ENCODE results near the gene RCAN2. TPM values are rescaled to one million over a fixed set of nuclear protein-coding genes. Genes with fewer than 3 reads are reported as not detected.
A peak's percentile ranks its signal among the peaks of the same experiment; 100 is the strongest.

RCAN2 gene
- total RNA-seq, 1 experiment from 2014 or later: not detected

GRCh38 chr6:46320505-46320904 is 170.7 kb downstream of the RCAN2 start:
- in situ Hi-C loops (cut with HindIII; ENCODE audit: low sequenced_read_pairs): no loop called here
- no peak for DNase-seq (ENCODE audit: low spot score)

- in situ Hi-C loops (cut with HindIII; ENCODE audit: low sequenced_read_pairs): no loop called here
- DNase-seq (ENCODE audit: low spot score): no peak
Observed at GRCh38 chr6:46315589-46315988, 175.7 kb downstream of the RCAN2 start.

GRCh38 chr6:46312654-46313053 is 178.6 kb downstream of the RCAN2 start:
- DNase-seq (ENCODE audit: low spot score): no peak

GRCh38 chr6:46310196-46310595 is 181.1 kb downstream of the RCAN2 start:
- in situ Hi-C loops (cut with HindIII; ENCODE audit: low sequenced_read_pairs): no loop called here
- no peak for DNase-seq (ENCODE audit: low spot score)

More at GRCh38 chr6:46312654-46313053, 178.6 kb downstream of the RCAN2 start:
- in situ Hi-C loops (cut with HindIII; ENCODE audit: low sequenced_read_pairs): no loop called here

GRCh38 chr6:46306431-46306830 is 184.8 kb downstream of the RCAN2 start:
- no peak for DNase-seq (ENCODE audit: low spot score)
- in situ Hi-C loops (cut with HindIII; ENCODE audit: low sequenced_read_pairs): no loop called here

DNA sequence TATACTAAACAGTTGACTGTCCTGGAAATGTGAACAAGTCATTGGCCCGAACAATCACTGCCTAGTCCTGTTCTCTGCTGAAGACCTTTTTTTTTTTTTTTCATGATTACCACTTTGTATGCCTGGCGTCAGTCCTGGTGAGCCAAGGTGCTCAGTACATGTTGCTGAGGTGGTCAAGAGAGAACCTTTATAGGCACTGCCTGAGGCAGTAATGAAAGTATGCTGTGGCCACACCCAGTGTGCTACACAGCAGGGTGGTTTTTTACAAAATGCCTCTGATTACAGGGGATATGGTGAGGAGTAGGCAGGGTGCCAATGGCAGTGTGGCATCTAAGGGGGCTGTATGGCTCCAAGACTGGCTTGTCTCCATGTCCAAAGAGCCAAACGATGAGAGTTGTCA is 185.4 kb downstream of the RCAN2 start:
- no peak for DNase-seq (ENCODE audit: low spot score)
- in situ Hi-C loops (cut with HindIII; ENCODE audit: low sequenced_read_pairs): no loop called here

- in situ Hi-C loops (cut with HindIII; ENCODE audit: low sequenced_read_pairs): no loop called here
- no peak for DNase-seq (ENCODE audit: low spot score)
Observed at GRCh38 chr6:46305236-46305635, 186.0 kb downstream of the RCAN2 start.

GRCh38 chr6:46302816-46303215 is 188.4 kb downstream of the RCAN2 start:
- in situ Hi-C loops (cut with HindIII; ENCODE audit: low sequenced_read_pairs): no loop called here
- no peak for DNase-seq (ENCODE audit: low spot score)

DNA sequence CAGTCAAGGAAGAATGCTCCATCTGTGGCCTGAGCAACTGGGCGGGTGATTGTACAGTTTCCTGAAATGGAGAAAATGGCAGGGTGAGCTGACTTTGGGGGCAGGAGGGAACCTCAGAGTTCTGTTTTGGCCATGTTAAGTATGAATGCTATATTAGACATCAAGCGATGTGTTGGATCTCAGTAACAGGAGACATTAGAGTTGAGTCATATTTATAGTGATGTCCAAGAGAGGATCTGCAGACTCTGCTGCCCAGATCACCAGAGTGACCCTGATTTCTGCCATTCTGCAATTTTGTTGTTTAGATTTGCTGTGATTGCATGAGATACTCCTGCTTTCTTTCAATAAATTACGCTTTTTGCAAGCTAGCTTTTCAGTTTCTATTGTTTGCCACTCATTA is 189.1 kb downstream of the RCAN2 start:
- no peak for DNase-seq (ENCODE audit: low spot score)
- in situ Hi-C loops (cut with HindIII; ENCODE audit: low sequenced_read_pairs): no loop called here

GRCh38 chr6:46299253-46299652 is 192.0 kb downstream of the RCAN2 start:
- in situ Hi-C loops (cut with HindIII; ENCODE audit: low sequenced_read_pairs): no loop called here
- no peak for DNase-seq (ENCODE audit: low spot score)

GRCh38 chr6:46296586-46296985 is 194.7 kb downstream of the RCAN2 start:
- in situ Hi-C loops (cut with HindIII; ENCODE audit: low sequenced_read_pairs): no loop called here
- no peak for DNase-seq (ENCODE audit: low spot score)

DNA sequence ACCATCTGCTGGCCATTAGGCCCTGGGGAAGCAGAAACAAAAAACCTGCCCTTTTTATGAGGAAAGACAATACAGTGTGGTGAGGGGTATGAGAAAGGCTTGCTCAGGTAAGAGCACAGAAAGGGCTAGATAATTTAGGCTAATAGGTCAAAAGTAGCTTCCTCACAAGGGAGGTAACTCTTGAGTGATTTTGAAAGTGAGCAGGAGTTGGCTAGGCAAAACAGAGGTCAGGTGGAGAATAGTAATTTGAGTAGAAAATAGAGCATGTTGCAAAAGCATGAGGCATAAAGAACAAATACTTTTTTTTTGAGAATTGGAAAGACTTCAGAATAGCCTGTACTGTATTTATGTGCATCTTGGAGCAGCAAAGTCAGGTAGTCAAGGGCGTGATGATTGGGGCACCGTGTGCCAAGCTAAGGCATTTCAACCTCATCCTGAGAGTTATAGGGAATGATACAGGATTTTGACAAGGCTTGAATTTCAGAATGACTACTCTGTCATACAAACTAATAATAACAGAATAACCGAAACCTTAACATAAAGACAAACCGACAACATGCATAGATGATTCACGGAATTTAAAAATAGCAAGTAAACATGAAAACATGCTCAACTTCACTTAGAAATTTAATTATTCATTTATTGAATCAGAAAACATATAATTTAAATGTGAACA is 197.5 kb downstream of the RCAN2 start:
- no peak for DNase-seq (ENCODE audit: low spot score)
- in situ Hi-C loops (cut with HindIII; ENCODE audit: low sequenced_read_pairs): no loop called here

GRCh38 chr6:46291880-46292279 is 199.4 kb downstream of the RCAN2 start:
- DNase-seq (ENCODE audit: low spot score): no peak
- in situ Hi-C loops (cut with HindIII; ENCODE audit: low sequenced_read_pairs): no loop called here

DNA sequence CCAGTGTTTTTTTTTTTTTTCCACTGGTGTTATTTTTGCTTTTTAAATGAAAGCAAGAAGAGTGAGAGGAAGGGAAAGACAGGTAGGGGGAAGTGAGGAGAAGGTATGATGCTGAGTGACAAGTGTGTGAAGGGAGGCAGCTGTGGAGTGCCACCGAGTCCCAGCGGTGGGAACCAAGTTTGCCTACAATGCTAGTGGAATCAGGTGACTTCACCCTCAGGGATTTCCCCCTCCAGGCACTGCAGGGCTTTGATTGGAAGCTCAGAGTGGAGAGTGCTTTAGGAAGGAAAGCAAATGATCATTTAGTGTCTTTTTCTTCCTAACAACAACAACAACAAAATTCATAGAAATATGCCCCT is 200.0 kb downstream of the RCAN2 start:
- in situ Hi-C loops (cut with HindIII; ENCODE audit: low sequenced_read_pairs): no loop called here
- no peak for DNase-seq (ENCODE audit: low spot score)

GRCh38 chr6:46290421-46291274 is 200.6 kb downstream of the RCAN2 start:
- in situ Hi-C loops (cut with HindIII; ENCODE audit: low sequenced_read_pairs): no loop called here
- DNase-seq (ENCODE audit: low spot score): no peak

DNA sequence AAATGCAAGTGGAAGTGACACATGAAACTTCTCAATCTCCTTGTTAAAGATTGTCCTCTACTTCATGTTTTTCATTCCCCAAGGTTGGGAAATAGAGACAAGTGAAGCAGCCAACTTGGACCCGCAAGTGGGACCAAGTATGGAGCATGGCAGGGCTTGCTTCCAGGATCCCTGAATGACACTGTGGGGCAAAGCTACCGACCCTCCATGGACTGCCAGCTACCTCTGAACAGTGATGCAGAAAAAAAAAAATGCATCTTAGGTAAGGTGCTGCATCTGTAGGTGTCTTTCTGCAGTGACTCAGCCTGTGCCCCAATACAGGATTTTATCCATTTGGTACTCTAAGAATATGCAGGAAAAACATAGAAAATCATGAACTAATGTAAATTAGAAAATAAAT is 201.4 kb downstream of the RCAN2 start:
- no peak for DNase-seq (ENCODE audit: low spot score)
- in situ Hi-C loops (cut with HindIII; ENCODE audit: low sequenced_read_pairs): no loop called here

DNA sequence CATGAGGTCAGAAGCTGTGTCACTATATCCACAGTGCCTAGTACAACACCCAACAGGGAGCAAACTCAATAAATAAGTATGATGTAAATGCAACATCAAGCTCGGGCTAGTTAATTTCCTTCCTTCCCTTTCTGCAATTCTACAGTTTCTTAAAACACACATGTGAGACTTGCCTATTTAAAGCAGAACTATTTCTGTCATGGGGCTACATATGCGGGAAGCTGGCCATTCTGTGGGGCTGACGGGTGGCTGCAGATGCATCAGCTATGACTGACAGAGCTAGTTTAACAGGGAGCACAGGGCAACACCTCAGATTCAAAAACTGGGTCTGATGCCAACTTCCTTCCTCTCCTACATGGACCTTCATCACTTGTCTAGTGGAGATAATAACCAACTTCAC is 202.4 kb downstream of the RCAN2 start:
- DNase-seq (ENCODE audit: low spot score): no peak
- in situ Hi-C loops (cut with HindIII; ENCODE audit: low sequenced_read_pairs): no loop called here

- in situ Hi-C loops (cut with HindIII; ENCODE audit: low sequenced_read_pairs): no loop called here
Observed at GRCh38 chr6:46287681-46288080, 203.6 kb downstream of the RCAN2 start.

DNA sequence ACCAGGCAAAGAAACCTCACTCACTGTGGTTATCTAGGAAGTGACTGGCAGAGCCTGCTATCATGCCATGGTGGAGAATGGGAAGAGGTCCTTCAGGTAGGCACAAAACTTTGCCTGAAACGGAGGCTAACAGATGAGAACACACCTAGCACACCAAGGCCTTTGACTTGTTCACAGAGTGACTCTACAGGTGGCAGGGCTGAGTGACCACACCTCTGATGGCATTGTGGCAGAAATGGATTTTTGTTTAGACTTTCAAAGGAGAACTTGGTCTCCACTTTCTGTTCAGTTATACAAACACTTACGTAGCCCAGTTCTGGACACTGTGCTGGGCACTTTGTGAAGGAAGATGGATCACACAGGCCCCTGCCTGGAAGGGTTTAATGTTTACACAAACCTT is 204.2 kb downstream of the RCAN2 start:
- in situ Hi-C loops (cut with HindIII; ENCODE audit: low sequenced_read_pairs): no loop called here
- DNase-seq (ENCODE audit: low spot score): no peak

More at GRCh38 chr6:46287681-46288080, 203.6 kb downstream of the RCAN2 start:
- DNase-seq (ENCODE audit: low spot score): no peak

GRCh38 chr6:46284475-46284874 is 206.8 kb downstream of the RCAN2 start:
- peak; percentile 34 for DNase-seq (ENCODE audit: low spot score)
- in situ Hi-C loops (cut with HindIII; ENCODE audit: low sequenced_read_pairs): no loop called here

DNA sequence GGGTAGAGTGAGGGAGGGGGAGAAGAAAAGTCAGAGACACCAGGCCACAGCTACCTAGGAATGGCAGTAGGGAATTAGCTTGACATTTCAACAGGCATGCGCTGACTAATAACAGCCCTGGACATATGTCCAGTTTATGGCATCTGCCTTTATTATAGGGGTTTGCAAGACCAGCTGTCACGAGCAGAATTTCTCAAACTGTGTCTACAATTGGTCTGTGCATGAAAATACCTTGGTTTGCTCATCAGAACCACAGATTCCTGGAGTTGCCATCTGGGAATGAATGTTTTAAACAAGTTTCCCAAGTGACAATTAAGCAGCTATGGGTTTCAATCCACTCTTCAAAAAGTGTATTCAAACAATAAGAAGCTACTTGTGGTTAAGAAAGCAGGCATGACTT is 210.1 kb downstream of the RCAN2 start:
- DNase-seq (ENCODE audit: low spot score): no peak

More for the DNA sequence above, 210.1 kb downstream of the RCAN2 start:
- in situ Hi-C loops (cut with HindIII; ENCODE audit: low sequenced_read_pairs): no loop called here
